ENCODE measurements around the gene PRKAG2.
"Not testable (repeated sequence)": the region's sequence is repeated elsewhere in the genome, so short reads cannot be mapped to it uniquely, and the experiment has no call there.

Gene PRKAG2

DNA sequence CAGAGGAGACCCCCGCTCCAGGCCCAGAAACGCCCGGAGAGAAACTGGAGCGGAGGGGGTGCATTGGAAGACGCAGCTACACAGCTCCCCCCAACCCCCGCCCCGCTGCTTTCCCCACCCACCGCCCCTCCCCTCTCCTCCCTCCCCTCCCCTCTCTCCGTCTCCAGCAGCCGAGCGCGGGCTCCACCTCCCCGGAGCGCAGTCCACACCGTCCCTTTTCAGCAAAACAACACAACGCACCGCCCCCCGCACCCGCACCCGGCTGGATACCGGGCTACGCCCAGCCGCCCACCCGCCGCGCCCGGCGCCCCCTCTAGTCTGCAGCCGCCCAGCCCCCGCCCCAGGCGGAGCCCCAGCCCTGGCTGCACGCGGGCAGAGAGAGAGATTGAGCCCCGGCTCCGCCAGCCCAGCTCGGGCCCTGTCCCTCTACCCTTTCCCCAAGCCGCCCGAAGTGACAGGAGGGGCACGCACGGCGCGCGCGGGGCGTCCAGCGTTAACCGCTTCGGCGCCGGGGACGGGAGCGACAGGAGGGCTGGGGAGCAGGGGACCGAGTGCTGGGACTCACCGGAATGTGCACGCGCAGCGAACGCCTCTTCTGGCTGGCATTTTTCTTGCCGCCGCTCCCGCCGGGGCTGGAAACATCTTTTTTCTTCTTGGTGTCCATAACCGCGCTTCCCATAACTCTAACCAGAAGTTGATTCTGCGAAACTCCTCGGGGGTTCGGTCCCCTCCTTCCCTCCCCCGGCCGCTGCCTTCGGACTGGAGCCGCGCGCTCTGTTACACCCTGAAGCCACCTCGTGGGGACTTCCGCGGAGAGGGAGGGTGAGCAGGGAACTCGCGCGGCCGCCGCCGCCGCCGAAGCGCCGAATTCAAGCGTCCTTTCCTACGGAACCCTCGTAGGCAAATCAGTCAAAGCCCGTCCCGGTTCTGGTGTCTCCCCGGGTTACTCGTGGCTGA lies 695 bp downstream of the PRKAG2 start:
- TF ChIP-seq, protein P1, sequence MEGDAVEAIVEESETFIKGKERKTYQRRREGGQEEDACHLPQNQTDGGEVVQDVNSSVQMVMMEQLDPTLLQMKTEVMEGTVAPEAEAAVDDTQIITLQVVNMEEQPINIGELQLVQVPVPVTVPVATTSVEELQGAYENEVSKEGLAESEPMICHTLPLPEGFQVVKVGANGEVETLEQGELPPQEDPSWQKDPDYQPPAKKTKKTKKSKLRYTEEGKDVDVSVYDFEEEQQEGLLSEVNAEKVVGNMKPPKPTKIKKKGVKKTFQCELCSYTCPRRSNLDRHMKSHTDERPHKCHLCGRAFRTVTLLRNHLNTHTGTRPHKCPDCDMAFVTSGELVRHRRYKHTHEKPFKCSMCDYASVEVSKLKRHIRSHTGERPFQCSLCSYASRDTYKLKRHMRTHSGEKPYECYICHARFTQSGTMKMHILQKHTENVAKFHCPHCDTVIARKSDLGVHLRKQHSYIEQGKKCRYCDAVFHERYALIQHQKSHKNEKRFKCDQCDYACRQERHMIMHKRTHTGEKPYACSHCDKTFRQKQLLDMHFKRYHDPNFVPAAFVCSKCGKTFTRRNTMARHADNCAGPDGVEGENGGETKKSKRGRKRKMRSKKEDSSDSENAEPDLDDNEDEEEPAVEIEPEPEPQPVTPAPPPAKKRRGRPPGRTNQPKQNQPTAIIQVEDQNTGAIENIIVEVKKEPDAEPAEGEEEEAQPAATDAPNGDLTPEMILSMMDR (IDR thresholded peaks at IDR 0.05; ENCODE audit: low read depth, low read length, missing control alignments) = no peak
- DNase-seq (ENCODE audit: low read depth) = no peak
- in situ Hi-C loops (cut with HindIII; ENCODE audit: low sequenced_read_pairs) = no loop called here
- H3K4me3 ChIP-seq (ENCODE audit: low read depth, low read length) = peak overlapping the region; percentile 61

DNA sequence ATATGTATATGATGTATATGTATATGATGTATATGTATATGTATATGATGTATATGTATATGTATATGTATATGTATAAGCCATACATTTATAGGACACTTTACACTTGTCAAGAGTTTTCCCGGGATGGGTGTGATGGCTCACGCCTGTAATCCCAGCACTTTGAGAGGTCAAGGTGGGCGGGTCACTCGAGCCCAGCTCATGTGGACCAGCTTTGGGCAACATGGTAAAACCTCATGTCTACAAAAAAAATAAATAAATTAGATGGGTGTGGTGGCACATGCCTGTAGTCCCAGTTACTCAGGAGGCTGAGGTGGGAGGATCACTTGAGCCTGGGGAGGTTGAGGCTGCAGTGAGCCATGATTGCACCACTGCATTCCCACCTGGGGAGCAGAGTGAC lies 2.4 kb downstream of the PRKAG2 start:
- H3K4me3 ChIP-seq (ENCODE audit: low read depth, low read length); DNase-seq (ENCODE audit: low read depth); in situ Hi-C loops (cut with HindIII; ENCODE audit: low sequenced_read_pairs): not testable (repeated sequence)

DNA sequence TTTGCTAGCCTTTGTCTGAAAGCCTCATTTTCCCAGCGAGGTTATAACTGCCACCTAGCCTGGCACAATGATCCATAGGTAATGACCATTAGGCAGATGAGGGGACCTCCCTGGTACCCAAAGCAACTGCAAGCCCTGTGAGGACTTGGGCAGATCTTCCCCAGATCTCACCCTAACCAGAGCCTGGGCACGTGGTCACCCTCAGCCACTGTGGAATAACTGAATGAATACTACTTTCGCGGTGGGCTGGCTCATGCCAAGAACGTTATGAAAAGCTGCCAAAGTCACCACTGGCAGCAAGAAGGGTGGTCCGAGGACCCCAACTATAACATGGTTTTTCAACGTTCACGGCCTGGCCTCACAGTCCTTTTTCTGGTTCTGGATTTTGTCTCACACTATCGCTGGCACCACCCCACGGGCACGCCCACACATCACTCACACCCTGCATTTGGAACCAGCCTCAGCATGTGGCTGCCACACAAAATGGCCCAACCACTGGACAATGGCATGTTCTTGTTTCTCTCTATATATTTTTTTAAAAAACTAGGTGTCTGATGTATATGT lies 3.4 kb downstream of the PRKAG2 start:
- no peak overlapping the region for H3K4me3 ChIP-seq (ENCODE audit: low read depth, low read length)
- no peak for DNase-seq (ENCODE audit: low read depth)
- in situ Hi-C loops (cut with HindIII; ENCODE audit: low sequenced_read_pairs) = no loop called here
- TF ChIP-seq, protein P1 (IDR thresholded peaks at IDR 0.05; ENCODE audit: low read depth, low read length, missing control alignments) = no peak

DNA sequence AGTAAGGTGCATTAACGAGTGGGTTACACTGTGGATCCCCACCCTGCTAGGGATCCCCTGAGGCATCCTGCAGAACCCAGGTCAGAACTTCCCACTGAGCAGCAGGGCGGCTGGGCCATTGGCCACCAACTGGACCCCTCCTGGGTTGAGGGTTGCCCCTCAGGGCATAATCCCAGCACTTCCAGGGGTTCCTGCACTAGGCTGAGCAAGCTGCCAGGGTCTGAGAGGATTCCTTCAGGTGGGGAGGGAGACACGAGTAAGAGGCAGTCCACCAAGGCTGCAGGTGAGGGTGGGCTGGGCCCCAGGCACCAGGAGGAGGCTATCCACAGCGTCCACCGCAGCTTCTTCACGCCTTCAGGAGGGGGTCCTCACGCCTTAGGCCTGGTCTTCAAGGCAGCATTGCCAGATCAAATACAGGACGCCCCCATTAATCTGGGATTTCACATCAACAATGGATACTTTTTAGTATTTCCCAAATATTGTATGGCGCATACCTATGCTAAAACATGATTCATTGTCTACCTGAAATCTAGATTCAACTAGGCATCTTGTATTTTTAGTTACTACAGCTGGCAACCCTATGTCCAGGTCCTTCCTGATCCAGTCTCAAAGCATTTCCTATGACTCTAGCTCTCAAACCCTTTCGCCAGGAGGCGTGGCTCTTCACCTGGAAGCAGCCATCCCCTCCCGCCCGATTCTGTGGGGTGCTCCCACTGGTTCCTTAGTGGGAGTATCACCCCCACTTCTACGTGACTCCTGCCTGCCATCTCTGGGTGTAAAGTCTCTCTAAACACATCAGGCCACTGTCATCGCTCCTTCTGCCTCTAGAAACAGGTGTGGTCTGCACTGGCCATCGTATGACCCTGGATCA lies 4.1 kb downstream of the PRKAG2 start:
- no peak for DNase-seq (ENCODE audit: low read depth)
- TF ChIP-seq, protein P1 (IDR thresholded peaks at IDR 0.05; ENCODE audit: low read depth, low read length, missing control alignments) = no peak
- no peak overlapping the region for H3K4me3 ChIP-seq (ENCODE audit: low read depth, low read length)
- in situ Hi-C loops (cut with HindIII; ENCODE audit: low sequenced_read_pairs) = no loop called here

DNA sequence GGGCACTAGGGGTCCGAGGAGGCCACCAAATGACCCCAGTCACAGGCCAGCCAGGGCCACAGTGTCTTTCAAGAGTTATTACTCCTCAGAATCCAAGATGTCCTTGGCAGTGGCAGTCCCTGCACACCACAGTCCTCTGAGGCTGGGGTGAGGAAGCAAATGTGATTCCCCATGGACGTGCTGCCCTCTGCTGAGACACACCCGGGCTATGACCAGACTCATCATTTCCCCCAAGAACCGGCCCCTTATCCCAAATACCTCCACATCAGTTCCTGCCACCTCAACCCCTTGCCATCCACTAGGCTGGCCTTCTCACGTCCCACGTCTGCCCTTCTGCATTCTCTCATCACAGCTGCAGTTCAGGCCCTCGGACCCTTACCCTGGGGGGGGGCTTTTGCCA lies 5.0 kb downstream of the PRKAG2 start:
- in situ Hi-C loops (cut with HindIII; ENCODE audit: low sequenced_read_pairs) = no loop called here
- TF ChIP-seq, protein P1 (IDR thresholded peaks at IDR 0.05; ENCODE audit: low read depth, low read length, missing control alignments) = no peak
- DNase-seq (ENCODE audit: low read depth) = no peak
- no peak overlapping the region for H3K4me3 ChIP-seq (ENCODE audit: low read depth, low read length)

DNA sequence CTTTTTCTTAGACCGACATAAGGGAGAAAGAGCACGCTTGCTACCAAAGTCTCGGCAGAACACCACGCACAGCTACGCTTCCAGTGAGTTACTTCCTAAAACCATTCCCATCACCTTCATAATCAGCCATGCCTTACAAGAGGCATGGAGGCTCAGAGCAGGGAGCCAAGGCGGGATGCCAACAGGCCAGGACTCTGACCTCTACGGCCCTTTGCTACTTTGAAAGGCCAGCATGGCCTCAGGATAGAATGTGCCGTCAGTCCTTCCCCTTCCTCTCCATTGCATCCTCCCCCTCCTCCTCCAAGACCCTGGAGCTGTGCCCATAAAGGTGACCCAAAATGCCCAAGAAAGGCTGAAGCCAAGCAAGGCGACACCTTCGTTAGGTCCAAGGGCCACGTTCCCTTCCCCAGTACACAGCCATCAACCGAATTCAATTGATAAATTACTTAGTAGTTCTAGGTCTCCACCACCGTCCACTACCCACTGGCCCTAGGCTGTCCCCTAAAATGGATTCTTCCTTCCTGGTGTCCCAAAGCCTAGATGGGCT lies 5.7 kb downstream of the PRKAG2 start:
- in situ Hi-C loops (cut with HindIII; ENCODE audit: low sequenced_read_pairs) = no loop called here
- TF ChIP-seq, protein P1 (IDR thresholded peaks at IDR 0.05; ENCODE audit: low read depth, low read length, missing control alignments) = no peak
- DNase-seq (ENCODE audit: low read depth) = no peak
- no peak overlapping the region for H3K4me3 ChIP-seq (ENCODE audit: low read depth, low read length)
